Activated CD4-positive, CD25-positive, alpha-beta regulatory T cell (primary cell): ENCODE measurements around the gene PUS10.

Experiments
- DNase-seq, 4 experiments: peaks; one replicate each; lab custom pipeline; 2025; lab: John Stamatoyannopoulos, UW

The PUS10 gene

GRCh38 chr2:60972889-60973656 lies 45.0 kb downstream of the PUS10 start:
- DNase-seq = no peak

GRCh38 chr2:60966507-60967405 lies 51.3 kb downstream of the PUS10 start:
- no peak for DNase-seq

DNA sequence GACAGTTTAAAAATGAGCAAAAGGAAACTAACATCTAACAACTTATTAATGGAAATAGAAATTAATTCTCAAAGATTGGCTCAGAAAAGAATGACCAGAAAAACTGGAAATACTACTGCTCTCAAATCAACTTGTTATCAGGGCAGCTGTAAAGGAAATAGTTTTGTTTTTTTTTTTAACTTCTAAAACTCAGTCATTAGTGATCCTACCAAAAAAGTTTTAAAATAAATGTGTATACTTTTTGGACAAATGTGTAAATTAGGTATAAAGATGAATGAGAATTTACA lies 52.6 kb downstream of the PUS10 start:
- DNase-seq = no peak

- DNase-seq = no peak
Measured at GRCh38 chr2:60964651-60965498, 53.2 kb downstream of the PUS10 start.

GRCh38 chr2:60963190-60963589 lies 54.9 kb downstream of the PUS10 start:
- no peak for DNase-seq

GRCh38 chr2:60962528-60962927 lies 55.5 kb downstream of the PUS10 start:
- DNase-seq = no peak

GRCh38 chr2:60961457-60961856 lies 56.6 kb downstream of the PUS10 start:
- DNase-seq = no peak

GRCh38 chr2:60960706-60961105 lies 57.3 kb downstream of the PUS10 start:
- no peak for DNase-seq

GRCh38 chr2:60959501-60959900 lies 58.6 kb downstream of the PUS10 start:
- no peak for DNase-seq

GRCh38 chr2:60958800-60959199 lies 59.3 kb downstream of the PUS10 start:
- no peak for DNase-seq

GRCh38 chr2:60958361-60958760 lies 59.7 kb downstream of the PUS10 start:
- DNase-seq = no peak

- no peak for DNase-seq
Measured at GRCh38 chr2:60957643-60958042, 60.4 kb downstream of the PUS10 start.

- no peak for DNase-seq
Measured at GRCh38 chr2:60957224-60957623, 60.8 kb downstream of the PUS10 start.

DNA sequence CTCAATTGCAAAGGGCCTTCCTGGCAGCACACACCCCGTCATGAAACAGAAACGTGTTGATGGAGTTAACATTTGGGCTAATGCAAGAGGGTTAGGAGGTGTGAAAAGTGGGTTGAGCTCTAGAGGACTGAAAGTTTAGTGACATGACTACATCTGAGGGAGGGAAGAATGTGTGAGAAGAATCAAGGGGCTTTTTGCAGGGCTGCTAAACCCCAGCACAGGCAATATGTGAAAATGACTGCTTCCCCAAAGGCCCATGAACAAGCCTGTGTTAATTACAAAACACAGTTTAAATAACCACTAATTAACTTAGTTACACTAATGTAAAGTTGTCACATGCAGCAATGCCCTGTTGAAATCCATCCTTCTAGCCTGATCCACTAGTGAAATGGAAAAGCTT lies 63.9 kb downstream of the PUS10 start:
- DNase-seq = no peak

DNA sequence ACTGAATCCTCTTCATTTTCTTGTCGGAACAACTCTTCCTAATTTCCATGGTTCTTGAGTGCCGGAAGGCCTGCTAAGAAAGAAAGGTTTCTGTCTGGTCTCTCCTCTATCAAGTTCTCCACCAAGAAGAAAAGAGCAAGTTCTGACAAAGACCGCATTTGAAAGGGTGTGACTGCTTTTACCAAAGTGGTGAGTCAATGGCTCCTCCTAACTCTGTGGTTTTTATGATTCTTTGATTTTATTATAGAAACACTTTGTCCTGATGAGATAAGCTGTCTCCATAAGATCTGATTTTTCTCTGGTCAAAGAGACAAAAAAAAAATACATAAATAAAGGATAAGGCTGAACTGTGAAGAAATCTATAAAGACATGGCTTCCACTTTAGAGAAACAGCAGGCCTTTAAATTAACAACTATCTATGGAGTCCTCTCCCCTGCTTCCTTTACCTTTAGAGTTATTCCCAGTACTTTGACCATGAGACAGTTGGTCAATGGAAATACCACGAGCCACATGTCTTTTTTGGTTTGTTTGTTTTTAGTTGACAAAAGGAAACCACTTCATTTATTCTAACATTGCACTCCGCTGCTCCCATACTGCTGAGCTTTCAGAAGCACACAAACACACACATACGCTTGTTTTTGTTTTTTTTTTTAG lies 69.0 kb downstream of the PUS10 start:
- DNase-seq = no peak

DNA sequence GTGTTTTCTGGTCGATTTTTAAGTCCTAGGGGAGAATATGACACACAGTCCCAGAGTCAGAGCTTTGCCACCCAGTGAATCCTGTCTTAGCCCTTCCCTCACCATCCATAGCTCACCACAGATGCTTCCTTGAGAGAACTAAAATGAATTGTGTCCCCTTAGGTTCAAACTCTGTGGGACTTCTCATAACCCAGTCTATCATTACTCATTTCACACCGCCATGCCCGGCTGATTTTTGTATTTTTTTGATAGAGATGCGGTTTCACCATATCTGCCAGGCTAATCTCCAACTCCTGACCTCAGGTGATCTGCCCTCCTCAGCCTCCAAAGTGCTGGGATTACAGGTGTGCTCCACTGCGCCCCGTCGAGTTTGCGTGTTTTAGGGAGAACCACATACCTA lies 69.9 kb downstream of the PUS10 start:
- DNase-seq = no peak

- DNase-seq = no peak
Measured at GRCh38 chr2:60947056-60947455, 71.0 kb downstream of the PUS10 start.

DNA sequence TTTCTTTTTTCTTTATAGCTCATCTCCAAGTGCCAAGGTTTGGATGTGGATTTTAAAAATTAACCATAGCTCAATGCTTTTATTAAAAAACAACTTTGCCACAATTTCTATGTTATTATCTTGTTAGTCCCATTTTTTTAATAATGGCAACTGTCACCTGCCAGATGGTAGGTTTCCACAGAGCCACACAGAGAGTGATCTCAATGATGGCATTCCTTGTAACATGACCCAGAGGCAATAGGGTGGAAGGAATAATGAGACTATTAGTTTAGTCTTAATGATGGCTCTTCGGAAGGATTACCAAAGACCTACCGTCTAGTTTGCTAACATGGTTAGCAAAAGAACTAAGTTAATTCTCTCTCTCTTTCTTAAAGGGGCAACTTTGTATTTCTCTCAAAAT lies 72.7 kb downstream of the PUS10 start:
- no peak for DNase-seq

DNA sequence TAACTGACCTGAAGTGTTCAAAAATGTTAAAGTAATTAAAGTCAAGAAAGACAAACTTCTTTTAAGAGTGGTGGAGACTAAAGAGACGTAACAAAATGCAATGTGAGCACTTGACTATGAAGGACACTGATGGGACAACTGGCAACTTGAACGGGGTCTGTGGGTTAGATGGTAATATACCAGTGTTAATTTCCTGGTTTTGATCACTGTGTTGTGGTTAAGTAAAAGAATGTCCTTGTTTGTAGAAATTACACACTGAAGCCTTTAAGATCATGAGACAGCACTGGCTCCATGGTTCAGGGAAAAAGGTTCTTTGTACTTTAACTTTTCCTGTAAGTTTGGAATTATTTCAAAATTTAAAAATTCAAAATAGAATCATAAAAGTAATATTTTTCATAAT lies 78.4 kb downstream of the PUS10 start:
- no peak for DNase-seq

GRCh38 chr2:60938301-60938700 lies 79.8 kb downstream of the PUS10 start:
- no peak for DNase-seq

- DNase-seq = no peak
Measured at GRCh38 chr2:60936757-60937156, 81.3 kb downstream of the PUS10 start.

- DNase-seq = no peak
Measured at GRCh38 chr2:60934165-60934722, 83.8 kb downstream of the PUS10 start.
